Esophagus squamous epithelium (tissue), 4 donors: Measurements from ENCODE around the gene NPB.

Source experiments
- POLR2A ChIP-seq, 4 donors: fragments of 450-650 bp; IDR thresholded peaks; one replicate each; pipeline ENCODE4 v1.6.1; 2017; ENCODE audit warnings: antibody characterized with exemption in 4 of 4, mild to moderate bottlenecking in 4 of 4, moderate library complexity in 3 of 4
- TF ChIP-seq, protein P1 (sequence below), 6 experiments: fragments of 450-650 bp in 4 of 6; fragments of 200-600 bp in 2 of 6; sonication (generic) in 2 of 6; IDR thresholded peaks; one replicate each; pipeline ENCODE4 v1.5.1; 2016 to 2019; ENCODE audit warnings: antibody characterized with exemption in 6 of 6, mild to moderate bottlenecking in 4 of 6, moderate library complexity in 4 of 6

DNA sequence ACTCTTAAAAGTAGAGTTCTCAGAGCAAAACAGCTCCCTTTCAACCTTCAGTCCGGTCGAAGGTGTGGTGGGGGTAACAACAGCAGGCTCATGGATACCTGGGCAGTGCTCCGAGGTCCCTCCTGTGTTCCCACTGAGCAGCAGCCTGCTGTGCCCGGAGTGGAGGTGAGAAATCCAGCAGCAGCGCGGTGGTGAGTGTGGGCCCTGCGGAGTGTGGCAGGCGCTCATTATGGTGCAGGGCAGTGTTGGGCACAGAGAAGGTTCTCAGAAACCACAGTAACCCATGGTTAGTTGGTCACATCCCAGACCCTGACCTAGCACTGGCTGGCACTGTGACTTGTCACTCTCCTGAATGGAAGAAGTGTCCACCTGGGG, 36.7 kb upstream of the NPB start:
- TF ChIP-seq POLR2A (IDR thresholded peaks at IDR 0.05): no peak
- TF ChIP-seq, protein P1, sequence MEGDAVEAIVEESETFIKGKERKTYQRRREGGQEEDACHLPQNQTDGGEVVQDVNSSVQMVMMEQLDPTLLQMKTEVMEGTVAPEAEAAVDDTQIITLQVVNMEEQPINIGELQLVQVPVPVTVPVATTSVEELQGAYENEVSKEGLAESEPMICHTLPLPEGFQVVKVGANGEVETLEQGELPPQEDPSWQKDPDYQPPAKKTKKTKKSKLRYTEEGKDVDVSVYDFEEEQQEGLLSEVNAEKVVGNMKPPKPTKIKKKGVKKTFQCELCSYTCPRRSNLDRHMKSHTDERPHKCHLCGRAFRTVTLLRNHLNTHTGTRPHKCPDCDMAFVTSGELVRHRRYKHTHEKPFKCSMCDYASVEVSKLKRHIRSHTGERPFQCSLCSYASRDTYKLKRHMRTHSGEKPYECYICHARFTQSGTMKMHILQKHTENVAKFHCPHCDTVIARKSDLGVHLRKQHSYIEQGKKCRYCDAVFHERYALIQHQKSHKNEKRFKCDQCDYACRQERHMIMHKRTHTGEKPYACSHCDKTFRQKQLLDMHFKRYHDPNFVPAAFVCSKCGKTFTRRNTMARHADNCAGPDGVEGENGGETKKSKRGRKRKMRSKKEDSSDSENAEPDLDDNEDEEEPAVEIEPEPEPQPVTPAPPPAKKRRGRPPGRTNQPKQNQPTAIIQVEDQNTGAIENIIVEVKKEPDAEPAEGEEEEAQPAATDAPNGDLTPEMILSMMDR (IDR thresholded peaks at IDR 0.05): no peak
